Measurements from ENCODE around the gene LMX1B.
"Not testable (repeated sequence)": the region's sequence is repeated elsewhere in the genome, so short reads cannot be mapped to it uniquely, and the experiment has no call there.

The LMX1B gene

GRCh38 chr9:126613651-126614050 is at the start of gene LMX1B:
TSS of gene LMX1B (plus strand) at chr9:126613928. CDS start at chr9:126614450, 522 bp downstream.
- DNase-seq, result no peak

DNA sequence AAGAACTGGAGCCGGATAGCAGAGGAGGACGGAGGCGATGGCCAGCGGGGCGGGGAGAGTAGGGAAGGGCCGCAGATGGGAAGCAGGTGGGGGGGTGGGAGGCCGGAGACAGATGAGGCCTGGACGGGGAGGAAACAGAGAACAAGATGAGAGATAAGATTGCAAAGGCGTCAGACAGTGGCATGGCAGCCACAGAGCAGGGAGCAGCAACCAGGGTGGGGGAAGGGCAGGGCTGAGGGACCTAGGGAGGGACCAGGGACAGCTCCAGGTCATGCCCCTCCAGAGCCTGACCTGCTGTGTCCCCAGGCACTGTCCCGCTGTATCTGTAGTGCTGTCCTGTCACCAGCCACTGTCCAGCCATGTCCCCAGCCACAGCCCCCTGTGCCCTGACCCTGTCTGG is 49.6 kb upstream of the LMX1B start:
- DNase-seq, result no peak

DNA sequence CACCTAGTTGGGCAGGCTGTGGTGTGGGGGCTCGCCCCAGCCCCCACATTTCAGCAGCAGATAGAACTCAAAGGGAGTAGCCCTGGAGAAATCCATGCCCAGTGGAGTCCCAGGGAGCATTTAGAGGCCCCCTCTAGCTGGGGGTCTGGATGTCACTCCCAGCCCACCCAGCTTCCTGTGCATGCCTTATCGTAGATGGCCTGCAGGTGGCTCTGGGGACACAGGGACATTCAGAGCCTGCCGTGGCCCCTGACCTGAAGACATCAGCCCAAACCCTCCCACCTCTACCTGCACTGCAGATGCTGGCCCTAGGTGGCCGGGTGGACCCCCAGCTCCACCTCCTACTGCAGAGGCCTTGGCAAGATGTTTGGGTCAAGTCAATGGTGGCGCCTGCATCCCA is 49.0 kb upstream of the LMX1B start:
- DNase-seq, result no peak

GRCh38 chr9:126565336-126566128 is 48.2 kb upstream of the LMX1B start:
- no peak for DNase-seq

- DNase-seq, result no peak
Measured at GRCh38 chr9:126569036-126569435, 44.7 kb upstream of the LMX1B start.

DNA sequence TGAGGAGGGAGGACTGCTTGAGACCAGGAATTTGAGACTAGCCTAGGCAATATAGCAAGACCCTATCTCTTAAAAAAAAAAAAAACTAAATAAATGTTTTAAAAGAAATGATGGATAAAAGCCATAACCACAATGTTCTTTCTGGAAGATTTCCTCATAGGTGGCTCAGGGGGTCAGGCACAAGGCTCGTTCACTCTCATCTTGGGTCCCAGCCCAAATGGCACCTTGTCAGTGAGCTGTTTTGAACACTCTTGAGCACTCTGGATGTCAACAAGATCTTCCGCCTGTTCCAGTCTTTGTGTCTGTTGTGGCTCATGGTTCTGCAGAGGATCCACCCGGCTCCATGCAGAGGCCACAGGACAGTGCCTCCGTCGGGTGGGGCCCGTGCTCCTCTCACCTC is 35.7 kb upstream of the LMX1B start:
- no peak for DNase-seq

- not testable (repeated sequence) for DNase-seq
Measured at GRCh38 chr9:126580319-126580718, 33.4 kb upstream of the LMX1B start.

GRCh38 chr9:126581893-126582292 is 31.8 kb upstream of the LMX1B start:
- DNase-seq, result no peak

- no peak for DNase-seq
Measured at GRCh38 chr9:126582427-126582826, 31.3 kb upstream of the LMX1B start.

GRCh38 chr9:126583144-126583760 is 30.5 kb upstream of the LMX1B start:
- no peak for DNase-seq

DNA sequence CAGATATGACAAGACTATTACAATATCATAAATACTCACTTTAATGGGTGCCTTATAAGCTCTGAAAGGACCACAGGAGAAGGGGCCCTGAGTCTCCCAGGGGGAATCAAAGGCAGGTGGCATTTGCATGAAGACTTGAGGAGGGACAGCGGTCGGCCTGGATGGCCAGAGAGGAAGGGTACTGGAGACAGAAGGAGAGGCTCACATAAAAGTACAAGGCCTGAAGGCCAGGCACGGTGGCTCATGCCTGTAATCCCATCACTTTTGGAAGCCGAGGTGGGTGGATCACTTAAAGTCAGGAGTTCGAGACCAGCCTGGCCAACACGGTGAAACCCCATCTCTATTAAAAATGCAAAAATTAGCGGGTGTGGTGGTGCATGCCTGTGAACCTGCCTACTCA is 29.1 kb upstream of the LMX1B start:
- DNase-seq, result no peak

DNA sequence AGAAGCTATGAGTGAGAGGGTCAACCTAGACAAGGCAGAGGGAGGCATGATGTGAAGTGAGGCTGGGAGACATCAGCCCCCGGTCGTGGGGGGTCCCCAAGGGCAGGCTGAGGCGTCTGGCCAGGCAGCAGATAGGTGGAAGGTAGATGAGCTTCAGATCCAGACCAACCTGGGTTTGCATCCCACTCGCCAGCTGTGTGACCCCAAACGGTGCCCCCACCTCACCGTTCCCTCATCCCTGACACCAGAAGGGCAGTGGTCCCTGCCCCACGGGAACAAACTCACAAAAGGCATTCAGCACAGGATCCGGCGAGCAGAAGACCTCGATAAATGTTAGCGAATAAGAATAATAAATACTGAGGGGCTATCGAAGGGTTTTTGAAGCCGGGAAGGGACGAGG is 27.5 kb upstream of the LMX1B start:
- no peak for DNase-seq

- DNase-seq, result no peak
Measured at GRCh38 chr9:126587187-126588185, 26.2 kb upstream of the LMX1B start.

DNA sequence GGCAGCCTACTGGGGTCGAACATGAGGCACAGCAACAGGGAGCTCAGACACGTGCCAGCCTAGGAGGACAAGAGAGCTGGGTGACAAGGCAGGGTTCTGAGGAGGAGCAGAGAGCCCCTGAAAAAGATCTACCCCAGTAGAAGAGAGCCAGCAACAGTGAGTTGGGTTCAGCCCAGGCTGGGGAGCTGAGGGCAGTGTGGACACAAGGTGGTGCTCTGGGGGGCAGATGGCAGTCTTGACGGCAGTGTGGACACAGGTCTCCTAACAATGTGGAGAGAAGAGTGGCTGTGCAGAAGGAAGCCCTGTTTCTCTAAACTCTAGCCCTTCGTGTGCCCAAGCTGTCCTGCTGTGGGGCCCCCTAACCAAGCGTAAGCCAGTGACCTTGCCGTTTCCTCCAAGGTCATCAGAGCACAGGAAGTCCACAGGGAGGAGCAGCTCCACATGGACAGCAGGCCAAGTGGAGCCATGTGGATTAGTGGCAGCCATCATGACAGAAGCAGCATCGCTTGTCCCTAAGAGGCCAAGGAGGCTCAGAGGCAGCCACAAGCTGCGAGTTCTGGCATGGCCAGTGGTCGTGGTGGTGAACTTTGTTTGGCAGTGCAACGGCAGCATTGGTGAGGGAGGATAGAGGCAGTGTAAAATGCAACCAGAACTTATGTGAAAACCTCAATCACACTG is 25.1 kb upstream of the LMX1B start:
- no peak for DNase-seq

- DNase-seq, result no peak
Measured at GRCh38 chr9:126589349-126589748, 24.4 kb upstream of the LMX1B start.

GRCh38 chr9:126591083-126591482 is 22.6 kb upstream of the LMX1B start:
- DNase-seq, result no peak

GRCh38 chr9:126591922-126592321 is 21.8 kb upstream of the LMX1B start:
- DNase-seq, result no peak

- no peak for DNase-seq
Measured at GRCh38 chr9:126592461-126592860, 21.3 kb upstream of the LMX1B start.

GRCh38 chr9:126595982-126596381 is 17.7 kb upstream of the LMX1B start:
- DNase-seq, result no peak

GRCh38 chr9:126599047-126599650 is 14.6 kb upstream of the LMX1B start:
- DNase-seq, result no peak

GRCh38 chr9:126604059-126605055 is 9.4 kb upstream of the LMX1B start:
- no peak for DNase-seq
